ENCODE data around the gene IGF2BP2. TPM values are rescaled to one million over a fixed set of nuclear protein-coding genes. Genes with fewer than 3 reads are reported as not detected.

Gene IGF2BP2
- total and polyA plus RNA-seq, 9 of the 15 experiments (the other 6 are each of a cell fraction or from before 2014, with no cell fraction given) = 3.2 to 59.6 (median 30.5) TPM

DNA sequence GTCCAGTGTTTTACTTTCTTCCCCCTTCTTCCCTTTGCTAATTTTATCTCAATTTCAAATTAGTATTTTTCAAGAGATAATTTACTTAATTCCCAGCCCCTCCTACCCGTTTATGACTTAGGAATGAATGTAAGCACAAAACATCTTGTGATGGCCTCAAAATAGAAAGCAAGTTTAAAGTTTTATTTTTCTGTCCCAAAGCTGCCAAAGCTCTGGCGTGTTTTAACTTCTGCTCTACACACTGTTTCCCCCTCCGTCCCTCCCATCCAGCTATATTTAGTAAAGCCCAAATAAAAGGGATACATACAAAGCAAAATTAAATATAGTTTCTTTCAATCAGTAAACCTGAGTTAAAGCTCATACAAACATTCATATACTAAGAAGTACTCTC is 59.9 kb downstream of the IGF2BP2 start:
- H3K27ac ChIP-seq (ENCODE audit: extremely low read depth, low read depth, low read length) = no peak overlapping the region
- H3K4me3 ChIP-seq = no peak overlapping the region
- no peak for ATAC-seq
- no peaks in the 10 kb centered on the region for H3K9me3 ChIP-seq (replicated peaks; ENCODE audit: control insufficient read depth, insufficient read depth, low read depth, low read length)
- in situ Hi-C loops (cut with MboI) = no loop called here
- no peaks in the 10 kb centered on the region for H3K9me1 ChIP-seq (ENCODE audit: control insufficient read depth, insufficient read depth, low read length)
- TF ChIP-seq NEUROD1 (IDR thresholded peaks at IDR 0.05; ENCODE audit: borderline replicate concordance, low read depth, low read length, partially characterized antibody) = no peak
- TF ChIP-seq ZNF764 (CRISPR knock-in tag; IDR thresholded peaks at IDR 0.05; ENCODE audit: low read depth) = no peak
- TF ChIP-seq DPF2 (IDR thresholded peaks at IDR 0.05) = no peak
- TF ChIP-seq RBBP5 (IDR thresholded peaks at IDR 0.05; ENCODE audit: borderline replicate concordance, insufficient read depth, low read length, poor library complexity, severe bottlenecking) = no peak
- no peak for TF ChIP-seq FOXA3 (CRISPR knock-in tag; conservative IDR thresholded peaks at IDR 0.05 in 1 of 2, IDR thresholded peaks at IDR 0.05 in 1 of 2)
- no peak for TF ChIP-seq ZNF41 (CRISPR knock-in tag; conservative IDR thresholded peaks at IDR 0.05)
- TF ChIP-seq, protein P1, sequence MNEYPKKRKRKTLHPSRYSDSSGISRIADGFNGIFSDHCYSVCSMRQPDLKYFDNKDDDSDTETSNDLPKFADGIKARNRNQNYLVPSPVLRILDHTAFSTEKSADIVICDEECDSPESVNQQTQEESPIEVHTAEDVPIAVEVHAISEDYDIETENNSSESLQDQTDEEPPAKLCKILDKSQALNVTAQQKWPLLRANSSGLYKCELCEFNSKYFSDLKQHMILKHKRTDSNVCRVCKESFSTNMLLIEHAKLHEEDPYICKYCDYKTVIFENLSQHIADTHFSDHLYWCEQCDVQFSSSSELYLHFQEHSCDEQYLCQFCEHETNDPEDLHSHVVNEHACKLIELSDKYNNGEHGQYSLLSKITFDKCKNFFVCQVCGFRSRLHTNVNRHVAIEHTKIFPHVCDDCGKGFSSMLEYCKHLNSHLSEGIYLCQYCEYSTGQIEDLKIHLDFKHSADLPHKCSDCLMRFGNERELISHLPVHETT (CRISPR knock-in tag; conservative IDR thresholded peaks at IDR 0.05 in 1 of 2, IDR thresholded peaks at IDR 0.05 in 1 of 2) = no peak
- no peak for TF ChIP-seq GTF2A2 (tag; IDR thresholded peaks at IDR 0.05)
- TF ChIP-seq HDAC8 (tag; IDR thresholded peaks at IDR 0.05) = no peak
- H3K9ac ChIP-seq (ENCODE audit: insufficient read depth in 1 of 2, low read depth in 2 of 2, low read length in 2 of 2) = no peak overlapping the region; a peak in 1 of 4 replicates
- no peak for FAIRE-seq
- peaks cover 91% of the 10 kb centered on the region for H3K79me2 ChIP-seq (ENCODE audit: control insufficient read depth, insufficient read depth, low read length)
- H3K4me1 ChIP-seq (replicated peaks in 1 of 2; ENCODE audit: control insufficient read depth in 2 of 2, insufficient read depth in 2 of 2, low read length in 2 of 2) = peaks cover 4 to 30% of the 10 kb centered on the region in 2 experiments; a peak in 4 of 5 replicates
- no TSS peak for BruUV-seq (replicated peaks)
- H4K20me1 ChIP-seq (replicated peaks; ENCODE audit: control insufficient read depth, insufficient read depth, low read length) = peaks cover 20% of the 10 kb centered on the region
- H3K4me2 ChIP-seq (ENCODE audit: insufficient read depth, low read length) = no peak overlapping the region
- intact Hi-C loops (cut with micrococcal nuclease) = loop anchor here (5.0 kb wide), 2 partner anchors 57 to 88 kb away; no protein-coding TSS in a partner anchor
- ChIA-PET POLR2A (interaction anchor here (0.5 to 2.1 kb wide), 4 partner anchors 9 to 290 kb away, joined by 3 to 5 read pairs (median 4); no protein-coding TSS in a partner anchor), CTCF (ENCODE audit: low intra/inter-chr PET ratio) (no interaction called here)
- H3K27me3 ChIP-seq (ENCODE audit: control insufficient read depth in 2 of 2, insufficient read depth in 2 of 2, low read length in 2 of 2) = no peaks in the 10 kb centered on the region
- H2AFZ ChIP-seq (ENCODE audit: low read depth, low read length) = no peak overlapping the region
- H3K36me3 ChIP-seq (ENCODE audit: control insufficient read depth, insufficient read depth, low read length) = no peaks in the 10 kb centered on the region
- 55% methylated on average over 3 of the region's 3 CpGs for WGBS (ENCODE audit: insufficient coverage, low coverage, missing lambda C conversion rate)
- DNase-seq (ENCODE audit: extremely low read depth in 1 of 4, low spot score in 3 of 4) = no peak
